RCC 7860 (cell line): ENCODE measurements around the gene BIRC5.
A peak's percentile ranks its signal among the peaks of the same experiment; 100 is the strongest.
"Not testable (repeated sequence)": the region's sequence is repeated elsewhere in the genome, so short reads cannot be mapped to it uniquely, and the experiment has no call there.

ENCODE experiments used
- DNase-seq: peaks from one replicate; pipeline ENCODE4 v3.0.0-alpha.2; 2015; ENCODE audit warnings: low spot score
- FAIRE-seq: peaks from 2 replicates; lab custom pipeline; 2012; peaks lifted over from hg19 to GRCh38; lab: Jason Lieb, UNC

Gene BIRC5

DNA sequence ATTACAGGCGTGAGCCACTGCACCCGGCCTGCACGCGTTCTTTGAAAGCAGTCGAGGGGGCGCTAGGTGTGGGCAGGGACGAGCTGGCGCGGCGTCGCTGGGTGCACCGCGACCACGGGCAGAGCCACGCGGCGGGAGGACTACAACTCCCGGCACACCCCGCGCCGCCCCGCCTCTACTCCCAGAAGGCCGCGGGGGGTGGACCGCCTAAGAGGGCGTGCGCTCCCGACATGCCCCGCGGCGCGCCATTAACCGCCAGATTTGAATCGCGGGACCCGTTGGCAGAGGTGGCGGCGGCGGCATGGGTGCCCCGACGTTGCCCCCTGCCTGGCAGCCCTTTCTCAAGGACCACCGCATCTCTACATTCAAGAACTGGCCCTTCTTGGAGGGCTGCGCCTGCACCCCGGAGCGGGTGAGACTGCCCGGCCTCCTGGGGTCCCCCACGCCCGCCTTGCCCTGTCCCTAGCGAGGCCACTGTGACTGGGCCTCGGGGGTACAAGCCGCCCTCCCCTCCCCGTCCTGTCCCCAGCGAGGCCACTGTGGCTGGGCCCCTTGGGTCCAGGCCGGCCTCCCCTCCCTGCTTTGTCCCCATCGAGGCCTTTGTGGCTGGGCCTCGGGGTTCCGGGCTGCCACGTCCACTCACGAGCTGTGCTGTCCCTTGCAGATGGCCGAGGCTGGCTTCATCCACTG lies at the start of gene BIRC5:
Gene BIRC5 (plus strand): TSS at position 238 of the 690 bp plus-strand sequence. CDS start 64 bp downstream, at position 302.
- peak; percentile 75 for DNase-seq
- FAIRE-seq, result no peak

- DNase-seq (no peak), FAIRE-seq (no peak)
Measured at GRCh38 chr17:78164748-78165607, 49.1 kb upstream of the BIRC5 start.

DNA sequence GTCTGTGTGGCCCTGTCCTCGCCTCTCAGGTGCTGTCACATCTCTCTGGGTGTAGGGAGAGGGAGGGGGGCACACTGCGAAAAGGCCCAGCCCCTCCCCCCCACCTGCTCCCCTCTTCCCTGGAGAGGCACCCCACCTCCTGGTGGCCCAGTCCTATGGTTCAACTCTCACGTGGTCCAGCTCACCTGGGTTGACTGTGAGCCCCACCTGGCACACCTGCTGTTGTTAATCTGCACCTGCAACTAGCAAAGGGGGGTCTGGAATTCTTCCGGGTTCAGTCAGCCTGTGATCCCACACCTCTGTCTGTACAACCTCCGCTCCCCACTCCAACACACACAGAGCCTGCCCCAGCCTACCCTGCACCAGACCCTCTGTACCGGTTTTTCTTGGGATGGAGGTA lies 47.6 kb upstream of the BIRC5 start:
- FAIRE-seq (no peak), DNase-seq (no peak)

DNA sequence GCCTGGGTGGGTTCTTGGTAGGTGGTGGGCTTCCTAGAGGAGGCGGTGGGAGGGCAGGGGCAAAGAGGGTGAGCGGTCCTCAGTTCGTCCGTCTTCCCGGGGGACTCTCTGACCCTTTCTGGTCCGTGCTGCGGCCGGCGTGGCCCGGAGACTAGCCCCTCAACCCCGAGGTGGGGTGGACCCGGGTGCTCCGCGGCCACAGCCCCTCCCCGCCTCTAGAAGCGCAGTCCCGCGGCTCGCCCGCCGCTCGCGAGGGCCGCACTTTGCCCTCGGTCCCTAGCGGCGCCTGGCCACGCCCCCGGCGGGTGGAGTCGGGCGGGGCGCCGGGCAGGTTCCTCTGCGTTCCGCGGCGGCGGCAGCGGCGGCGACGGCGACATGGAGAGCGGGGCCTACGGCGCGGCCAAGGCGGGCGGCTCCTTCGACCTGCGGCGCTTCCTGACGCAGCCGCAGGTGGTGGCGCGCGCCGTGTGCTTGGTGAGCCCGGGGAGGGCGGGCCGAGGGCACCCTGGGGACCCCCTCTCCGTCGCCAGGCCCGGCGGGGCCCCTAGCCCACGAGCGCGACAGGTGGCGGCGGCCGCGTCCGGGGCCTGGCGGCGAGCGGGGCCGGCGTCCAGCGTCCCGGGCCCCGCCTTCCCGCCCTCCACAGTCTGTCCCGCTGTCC lies 45.7 kb upstream of the BIRC5 start, which contains the start of gene SYNGR2:
Gene SYNGR2 (plus strand): TSS at position 340 of the 661 bp plus-strand sequence. CDS start 36 bp downstream, at position 376.
- FAIRE-seq (no peak), DNase-seq (peak; percentile 63)

DNA sequence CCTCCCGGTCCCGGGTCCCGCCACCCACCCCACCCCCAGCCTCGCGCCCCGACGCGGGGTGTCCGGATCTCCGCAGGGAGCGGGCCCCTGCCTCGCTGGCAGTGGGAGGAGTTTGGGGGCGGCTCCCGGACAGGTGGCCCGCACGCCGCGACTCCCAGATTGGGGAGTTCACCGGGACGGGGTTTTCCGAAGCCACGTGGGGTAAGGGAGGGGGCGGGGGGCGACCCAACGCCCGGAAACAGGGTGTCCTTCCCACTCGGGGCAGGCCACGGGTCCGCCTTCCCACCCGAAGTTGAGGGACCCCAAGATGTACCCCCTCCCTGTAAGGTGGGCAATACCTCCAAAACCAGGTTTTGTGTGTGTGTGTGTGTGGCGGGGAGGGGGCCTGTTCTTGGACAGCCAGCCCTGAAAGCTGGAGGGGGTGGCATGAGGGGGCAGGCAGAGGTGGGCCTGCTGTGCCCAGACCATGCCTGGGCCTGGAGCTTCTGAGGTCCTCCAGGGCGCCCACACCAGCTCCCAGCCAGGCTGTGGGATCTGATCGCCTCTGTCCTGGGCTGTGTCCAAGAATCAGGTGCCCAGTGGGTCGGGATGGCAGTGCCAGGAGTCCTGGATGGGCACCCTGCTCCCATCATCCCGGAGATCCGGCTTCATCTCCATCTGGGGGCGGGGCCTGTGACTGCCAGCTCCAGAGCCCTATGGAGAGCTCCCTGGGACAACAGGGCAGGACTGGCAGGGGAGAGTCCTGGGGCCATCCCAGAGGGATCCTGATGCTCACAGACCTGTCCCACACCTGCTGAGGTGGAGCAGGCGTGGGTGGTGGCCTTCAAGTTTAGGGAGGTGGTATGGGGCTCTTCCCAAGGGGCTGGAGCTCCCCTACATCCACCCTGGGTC lies 44.9 kb upstream of the BIRC5 start:
- peak; percentile 51 for DNase-seq
- no peak for FAIRE-seq

GRCh38 chr17:78170692-78171590 lies 43.1 kb upstream of the BIRC5 start:
- DNase-seq (no peak), FAIRE-seq (no peak)

GRCh38 chr17:78171591-78172248 lies 42.3 kb upstream of the BIRC5 start:
- DNase-seq, FAIRE-seq: not testable (repeated sequence)

DNA sequence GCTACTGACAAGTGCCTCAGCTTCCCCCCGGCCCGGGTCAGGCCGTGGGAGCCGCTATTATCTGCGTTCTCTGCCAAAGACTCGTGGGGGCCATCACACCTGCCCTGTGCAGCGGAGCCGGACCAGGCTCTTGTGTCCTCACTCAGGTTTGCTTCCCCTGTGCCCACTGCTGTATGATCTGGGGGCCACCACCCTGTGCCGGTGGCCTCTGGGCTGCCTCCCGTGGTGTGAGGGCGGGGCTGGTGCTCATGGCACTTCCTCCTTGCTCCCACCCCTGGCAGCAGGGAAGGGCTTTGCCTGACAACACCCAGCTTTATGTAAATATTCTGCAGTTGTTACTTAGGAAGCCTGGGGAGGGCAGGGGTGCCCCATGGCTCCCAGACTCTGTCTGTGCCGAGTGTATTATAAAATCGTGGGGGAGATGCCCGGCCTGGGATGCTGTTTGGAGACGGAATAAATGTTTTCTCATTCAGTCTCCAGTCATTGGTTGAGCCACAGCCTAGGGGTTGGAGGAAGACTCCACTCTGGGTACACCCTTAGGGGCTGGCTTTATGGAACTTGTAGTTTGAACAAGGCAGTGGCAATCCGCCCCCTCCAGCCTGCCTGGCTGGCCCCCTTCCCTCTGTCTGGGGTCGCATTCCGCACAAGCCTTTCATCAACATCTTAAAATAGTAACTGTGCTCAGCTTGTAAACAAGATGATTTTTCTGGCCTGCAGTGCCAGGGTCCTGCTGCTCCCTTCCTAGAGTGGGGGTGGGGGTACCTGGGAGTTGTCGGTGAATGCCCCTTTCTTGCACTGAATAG lies 41.6 kb upstream of the BIRC5 start:
- DNase-seq (no peak), FAIRE-seq (no peak)

DNA sequence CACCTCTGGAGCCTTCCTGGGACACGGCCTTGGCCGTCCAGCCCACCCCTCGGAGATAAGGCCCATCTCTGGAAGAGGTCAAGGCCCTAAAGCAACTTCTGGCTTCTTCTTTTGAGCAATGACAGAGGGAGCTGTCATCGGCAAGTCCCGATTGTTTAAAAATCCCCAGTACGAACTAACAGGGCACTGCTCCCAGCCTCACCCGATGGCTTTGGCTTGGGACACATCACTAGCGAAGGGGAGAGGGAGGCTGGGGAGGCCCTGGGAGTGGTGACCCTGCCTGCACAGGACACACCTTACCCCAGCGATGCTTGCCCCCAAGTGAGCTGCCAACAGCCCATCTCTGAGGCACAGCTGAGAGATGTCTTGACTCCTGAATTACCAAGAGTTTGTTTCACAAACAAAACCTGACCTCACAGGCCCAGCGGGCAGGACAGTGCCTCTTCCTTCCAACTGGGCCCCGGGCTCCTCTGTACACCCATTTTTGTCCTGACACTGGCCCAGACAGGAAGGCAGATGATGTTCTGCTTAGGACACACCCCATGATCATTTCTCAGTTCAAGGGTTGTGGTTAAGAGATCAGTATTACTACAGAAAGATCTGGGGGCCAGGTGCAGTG lies 40.8 kb upstream of the BIRC5 start:
- FAIRE-seq (no peak), DNase-seq (no peak)

- DNase-seq (no peak), FAIRE-seq (no peak)
Measured at GRCh38 chr17:78174346-78174869, 39.6 kb upstream of the BIRC5 start.

- FAIRE-seq (no peak), DNase-seq (no peak)
Measured at GRCh38 chr17:78174870-78175642, 39.0 kb upstream of the BIRC5 start.

DNA sequence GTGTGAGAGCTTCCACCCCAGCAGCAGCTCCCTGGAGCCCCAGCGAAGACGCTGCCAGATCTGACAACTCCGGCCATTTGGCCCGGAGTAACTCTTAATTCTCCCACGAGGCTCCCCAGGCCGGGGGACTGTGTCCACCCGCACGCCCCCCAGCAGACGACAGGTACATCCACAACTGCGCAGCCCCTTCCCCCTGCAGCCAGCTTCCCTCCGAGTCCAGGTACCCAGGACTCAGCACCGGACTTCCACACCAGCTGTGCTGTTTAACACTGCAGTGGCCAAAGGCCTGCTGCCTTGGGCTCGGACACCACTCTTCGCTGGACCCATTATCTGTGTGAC lies 38.4 kb upstream of the BIRC5 start:
- DNase-seq (no peak), FAIRE-seq (no peak)

DNA sequence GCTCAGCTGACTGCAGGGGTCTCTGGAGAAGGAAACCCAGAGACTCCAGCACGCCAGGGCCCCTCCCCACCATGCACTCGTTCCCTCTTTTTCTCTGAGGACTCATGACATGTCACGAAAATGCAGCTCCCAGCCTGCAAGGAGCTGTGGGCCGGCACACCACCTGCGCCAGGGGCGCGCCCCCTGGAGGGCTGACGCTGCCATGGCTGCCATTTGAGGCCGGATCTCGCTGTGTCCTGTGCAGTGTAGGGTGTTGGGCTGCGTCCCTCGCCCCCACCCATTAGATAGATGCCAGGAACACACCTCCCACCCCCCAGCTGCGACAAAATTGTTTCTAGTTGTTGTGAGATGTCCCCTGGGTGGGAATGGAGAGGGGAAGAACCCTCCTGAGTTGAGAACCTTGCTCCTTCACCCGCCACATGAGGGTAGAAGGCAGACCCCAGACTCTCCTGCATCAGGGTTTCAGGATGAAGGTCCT lies 37.5 kb upstream of the BIRC5 start:
- no peak for DNase-seq

DNA sequence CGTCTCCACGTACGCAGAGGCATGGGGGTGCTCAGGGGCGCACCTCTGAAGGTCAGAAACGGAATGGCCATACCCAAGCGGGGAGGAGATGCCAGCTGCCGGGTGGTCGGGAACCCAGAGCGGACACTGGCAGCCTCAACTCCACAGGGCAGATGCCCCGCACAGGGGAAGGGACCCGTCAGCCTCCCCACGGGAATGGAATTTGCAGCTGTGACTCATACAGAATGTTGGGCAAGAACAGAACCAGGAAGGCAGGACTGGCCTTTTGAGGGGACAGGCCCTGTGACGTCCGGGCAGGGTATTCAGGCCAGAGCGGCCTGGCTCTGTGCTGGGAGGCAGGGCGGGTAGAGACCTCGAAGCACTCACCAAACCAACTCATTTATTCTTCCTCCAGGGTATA lies 34.7 kb upstream of the BIRC5 start:
- DNase-seq, result no peak
- FAIRE-seq, result no peak

More for the DNA sequence above, 37.5 kb upstream of the BIRC5 start:
- FAIRE-seq, result no peak

DNA sequence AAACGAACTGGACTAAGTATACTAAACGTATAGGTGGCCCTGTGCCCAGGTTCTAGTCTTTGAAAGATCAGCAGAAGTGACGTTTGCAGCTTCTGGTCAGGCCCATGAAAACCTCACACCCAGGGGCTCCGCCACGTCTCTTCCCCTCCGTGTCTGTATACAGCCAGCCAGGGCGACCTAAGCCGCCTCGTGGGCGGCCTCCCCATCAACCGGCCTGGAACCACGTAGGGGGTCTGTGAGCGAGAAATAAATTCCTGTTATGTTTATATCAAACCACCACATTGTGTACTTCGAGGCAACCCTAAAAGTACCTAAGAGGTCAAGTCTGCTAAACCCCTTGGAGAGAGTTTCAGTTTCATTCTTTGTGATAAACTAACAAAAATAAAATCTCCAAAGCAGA lies 34.0 kb upstream of the BIRC5 start:
- FAIRE-seq, result no peak
- no peak for DNase-seq

DNA sequence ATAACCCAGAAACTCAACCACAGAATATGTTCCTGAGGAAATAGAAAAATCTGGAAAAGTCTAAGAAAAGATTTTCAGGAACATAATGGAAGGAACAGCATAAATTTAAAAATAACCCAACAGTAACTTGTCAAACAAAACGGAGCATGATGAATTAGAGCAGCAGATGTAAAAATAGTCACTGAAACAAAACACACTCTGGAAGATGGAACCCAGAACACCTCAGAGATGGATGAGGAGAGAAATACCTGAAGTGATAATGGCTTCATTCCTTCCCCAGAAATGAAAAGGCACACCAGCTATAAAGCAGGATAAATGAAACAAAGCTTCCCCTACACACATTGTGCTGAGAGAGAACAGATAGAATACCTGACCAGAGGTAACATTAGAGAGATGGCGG lies 33.5 kb upstream of the BIRC5 start:
- no peak for FAIRE-seq
- DNase-seq, result no peak

GRCh38 chr17:78182504-78182903 lies 31.5 kb upstream of the BIRC5 start:
- FAIRE-seq (no peak), DNase-seq (no peak)
